GM23338 (cell line): ENCODE data around the gene TSR3. TPM values are rescaled to one million over a fixed set of nuclear protein-coding genes. Genes with fewer than 3 reads are reported as not detected.
A peak's percentile ranks its signal among the peaks of the same experiment; 100 is the strongest.

ENCODE experiments used
- ATAC-seq: fragments of 200-7000 bp; cut with Tn5 transposase; 3 replicates; pipeline ENCODE4 v1.9.1; 2020
- DNase-seq: peaks from one replicate; pipeline ENCODE4 v3.0.0-alpha.2; 2015; ENCODE audit warnings: low spot score
- H2AFZ ChIP-seq: fragments of 200-600 bp; sonication (generic); 2 replicates; pipeline ENCODE4 v1.8.0; 2016; ENCODE audit warnings: antibody characterized with exemption, mild to moderate bottlenecking, moderate library complexity
- H3F3A ChIP-seq: fragments of 200-600 bp; sonication (generic); replicated peaks from 2 replicates; pipeline ENCODE4 v1.8.0; 2017; ENCODE audit warnings: antibody characterized with exemption, mixed run types, low read depth
- H3K27ac ChIP-seq: fragments of 200-600 bp; sonication (generic); 2 replicates; pipeline ENCODE4 v1.6.1; 2016; ENCODE audit warnings: low read depth
- H3K27me3 ChIP-seq: fragments of 200-600 bp; sonication (generic); 2 replicates; pipeline ENCODE4 v1.8.0; 2016; ENCODE audit warnings: mild to moderate bottlenecking, mixed run types, moderate library complexity; ENCODE audit not compliant: insufficient read depth
- H3K36me3 ChIP-seq: fragments of 200-600 bp; sonication (generic); 2 replicates; pipeline ENCODE4 v1.8.0; 2016; ENCODE audit warnings: mild to moderate bottlenecking; ENCODE audit not compliant: insufficient read depth
- H3K4me1 ChIP-seq: fragments of 200-600 bp; sonication (generic); 2 replicates; pipeline ENCODE4 v1.8.0; 2016; ENCODE audit warnings: mild to moderate bottlenecking, moderate library complexity; ENCODE audit not compliant: insufficient read depth
- H3K4me2 ChIP-seq: fragments of 200-600 bp; sonication (generic); 2 replicates; pipeline ENCODE4 v1.7.1; 2017; ENCODE audit warnings: mixed run types
- H3K4me3 ChIP-seq: fragments of 200-600 bp; sonication (generic); 2 replicates; pipeline ENCODE4 v1.6.1; 2016; ENCODE audit warnings: mixed run types
- H3K79me2 ChIP-seq: fragments of 200-600 bp; sonication (generic); replicated peaks from 2 replicates; pipeline ENCODE4 v1.8.0; 2017; ENCODE audit warnings: mild to moderate bottlenecking; ENCODE audit not compliant: insufficient read depth
- H3K9me2 ChIP-seq: fragments of 200-600 bp; sonication (generic); 2 replicates; pipeline ENCODE4 v1.8.0; 2017; ENCODE audit not compliant: insufficient read depth
- H4K20me1 ChIP-seq: fragments of 200-600 bp; sonication (generic); replicated peaks from 2 replicates; pipeline ENCODE4 v1.8.0; 2017; ENCODE audit warnings: mild to moderate bottlenecking; ENCODE audit not compliant: insufficient read depth
- H3K27ac Mint-ChIP-seq: 2 replicates; pipeline ENCODE4 v1.8.0; 2020; ENCODE audit warnings: inconsistent platforms, mild to moderate bottlenecking, moderate library complexity, mixed read lengths
- H3K27me3 Mint-ChIP-seq: 3 replicates; pipeline ENCODE4 v1.8.0; 2022; ENCODE audit warnings: low read depth, mild to moderate bottlenecking, moderate library complexity, mixed read lengths, inconsistent platforms; ENCODE audit not compliant: insufficient read depth, poor library complexity
- H3K36me3 Mint-ChIP-seq: 3 replicates; pipeline ENCODE4 v1.8.0; 2021; ENCODE audit warnings: low read depth, mild to moderate bottlenecking, inconsistent platforms, moderate library complexity, mixed read lengths
- H3K4me1 Mint-ChIP-seq: 3 replicates; pipeline ENCODE4 v1.8.0; 2020; ENCODE audit warnings: mild to moderate bottlenecking, inconsistent platforms, mixed read lengths
- H3K4me3 Mint-ChIP-seq: 3 replicates; pipeline ENCODE4 v1.8.0; 2021; ENCODE audit warnings: moderate library complexity, mild to moderate bottlenecking, inconsistent platforms, mixed read lengths
- H3K9me3 Mint-ChIP-seq: 3 replicates; pipeline ENCODE4 v1.8.0; 2020; ENCODE audit warnings: moderate library complexity, mild to moderate bottlenecking, inconsistent platforms, mixed read lengths
- CREB1 ChIP-seq: fragments of 250-450 bp; sonication (Bioruptor Pico); IDR thresholded peaks from 2 replicates; pipeline ENCODE4 v1.5.0; 2020; ENCODE audit warnings: low read depth, mild to moderate bottlenecking, moderate library complexity
- EZH2 ChIP-seq: fragments of 200-600 bp; sonication (generic); IDR thresholded peaks from one replicate; pipeline ENCODE4 v1.8.0; 2017; ENCODE audit warnings: antibody characterized with exemption, mild to moderate bottlenecking, low read depth; ENCODE audit not compliant: unreplicated experiment
- JUNB ChIP-seq: IDR thresholded peaks from one replicate; pipeline ENCODE4 v1.6.1; 2016; ENCODE audit warnings: antibody characterized with exemption; ENCODE audit not compliant: unreplicated experiment
- NANOG ChIP-seq: IDR thresholded peaks from 2 replicates; pipeline ENCODE4 v1.6.1; 2016; ENCODE audit warnings: antibody characterized with exemption, borderline replicate concordance
- ZNF114 ChIP-seq: fragments of 250-450 bp; sonication (Bioruptor Pico); IDR thresholded peaks from 2 replicates; pipeline ENCODE4 v1.5.0; 2020; ENCODE audit warnings: mild to moderate bottlenecking, moderate library complexity
- ZNF331 ChIP-seq: fragments of 250-450 bp; sonication (Bioruptor Pico); IDR thresholded peaks from 2 replicates; pipeline ENCODE4 v1.5.0; 2020; ENCODE audit warnings: low read depth, mild to moderate bottlenecking, moderate library complexity
- polyA plus RNA-seq: library from polyadenylated mRNA; unstranded; fragments of >200 nt; fragmentation: Nextera tagmentation; extraction: Ambion mirVana; gene quantifications from 2 replicates; pipeline ENCODE4 v1.2.1, GENCODE V29; 2016
- total RNA-seq: library from RNA; depleted of rRNA; stranded (reverse); fragments of >200 nt; shearing (Covaris generic); gene quantifications from 2 replicates; pipeline ENCODE4 v1.2.3, GENCODE V29; 2014
- TF ChIP-seq, protein P1 (sequence below): IDR thresholded peaks from 2 replicates; pipeline ENCODE4 v1.6.1; 2016; ENCODE audit warnings: antibody characterized with exemption
- TF ChIP-seq, protein P2 (sequence below): fragments of 250-450 bp; sonication (Bioruptor Pico); IDR thresholded peaks from 2 replicates; pipeline ENCODE4 v1.5.0; 2020; ENCODE audit warnings: mild to moderate bottlenecking, moderate library complexity
- TF ChIP-seq, protein P3 (sequence below), 2 experiments: fragments of 200-600 bp in 1 of 2; sonication (generic) in 1 of 2; conservative IDR thresholded peaks; 2 replicates each; pipeline versions ENCODE4 v1.5.1 to v1.6.1; 2016 to 2017; ENCODE audit warnings: antibody characterized with exemption in 2 of 2, low read depth in 2 of 2, mild to moderate bottlenecking in 2 of 2, moderate library complexity in 1 of 2

The TSR3 gene
- total and polyA plus RNA-seq, 2 experiments from 2014 or later: 58.5 to 97.3 TPM

DNA sequence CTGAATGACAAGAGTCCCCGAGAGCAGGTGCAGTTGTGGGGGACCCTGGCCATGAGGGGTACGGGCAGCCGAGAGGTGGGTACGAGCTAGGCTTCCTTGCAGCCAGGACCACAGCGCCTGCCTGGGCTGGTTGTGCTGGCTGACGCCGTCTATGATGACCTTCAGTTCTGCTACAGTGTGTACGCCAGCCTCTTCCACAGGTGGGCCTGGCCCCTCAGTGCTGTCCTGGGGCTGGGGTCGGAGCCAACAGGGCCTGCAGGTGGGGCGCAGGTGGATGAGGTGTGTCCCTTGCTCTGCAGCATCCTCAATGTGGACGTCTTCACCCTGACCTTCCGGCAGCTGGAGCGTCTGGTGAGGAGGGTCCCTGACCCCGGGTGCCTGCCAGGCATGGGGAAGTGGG, 7.2 kb downstream of the TSR3 start:
- H3K27ac Mint-ChIP-seq: no peak overlapping the region
- no peaks in the 10 kb centered on the region for H3K36me3 Mint-ChIP-seq
- no peaks in the 10 kb centered on the region; the same call in 1 of the 2 replicates for H3K4me1 ChIP-seq
- no peaks in the 10 kb centered on the region for H3F3A ChIP-seq
- peaks cover 6% of the 10 kb centered on the region; the same call in 2 of the 3 replicates for H3K4me1 Mint-ChIP-seq
- H3K79me2 ChIP-seq: no peaks in the 10 kb centered on the region
- H3K27ac ChIP-seq: no peak overlapping the region
- no peak overlapping the region for H3K4me3 ChIP-seq
- no peak for DNase-seq
- no peak overlapping the region for H2AFZ ChIP-seq
- H3K9me3 Mint-ChIP-seq: no peaks in the 10 kb centered on the region; the same call in 2 of the 3 replicates
- H4K20me1 ChIP-seq: peaks cover 2% of the 10 kb centered on the region; the same call in 1 of the 2 replicates
- H3K27me3 ChIP-seq: no peaks in the 10 kb centered on the region
- peak overlapping the region; percentile 24; the same call in 1 of the 3 replicates for H3K4me3 Mint-ChIP-seq
- TF ChIP-seq JUNB (no peak), ZNF114 (CRISPR knock-in tag) (no peak), ZNF331 (CRISPR knock-in tag) (no peak), CREB1 (CRISPR knock-in tag) (no peak), EZH2 (no peak), NANOG (no peak)
- TF ChIP-seq, protein P1, sequence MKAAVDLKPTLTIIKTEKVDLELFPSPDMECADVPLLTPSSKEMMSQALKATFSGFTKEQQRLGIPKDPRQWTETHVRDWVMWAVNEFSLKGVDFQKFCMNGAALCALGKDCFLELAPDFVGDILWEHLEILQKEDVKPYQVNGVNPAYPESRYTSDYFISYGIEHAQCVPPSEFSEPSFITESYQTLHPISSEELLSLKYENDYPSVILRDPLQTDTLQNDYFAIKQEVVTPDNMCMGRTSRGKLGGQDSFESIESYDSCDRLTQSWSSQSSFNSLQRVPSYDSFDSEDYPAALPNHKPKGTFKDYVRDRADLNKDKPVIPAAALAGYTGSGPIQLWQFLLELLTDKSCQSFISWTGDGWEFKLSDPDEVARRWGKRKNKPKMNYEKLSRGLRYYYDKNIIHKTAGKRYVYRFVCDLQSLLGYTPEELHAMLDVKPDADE: no peak
- TF ChIP-seq, protein P2, sequence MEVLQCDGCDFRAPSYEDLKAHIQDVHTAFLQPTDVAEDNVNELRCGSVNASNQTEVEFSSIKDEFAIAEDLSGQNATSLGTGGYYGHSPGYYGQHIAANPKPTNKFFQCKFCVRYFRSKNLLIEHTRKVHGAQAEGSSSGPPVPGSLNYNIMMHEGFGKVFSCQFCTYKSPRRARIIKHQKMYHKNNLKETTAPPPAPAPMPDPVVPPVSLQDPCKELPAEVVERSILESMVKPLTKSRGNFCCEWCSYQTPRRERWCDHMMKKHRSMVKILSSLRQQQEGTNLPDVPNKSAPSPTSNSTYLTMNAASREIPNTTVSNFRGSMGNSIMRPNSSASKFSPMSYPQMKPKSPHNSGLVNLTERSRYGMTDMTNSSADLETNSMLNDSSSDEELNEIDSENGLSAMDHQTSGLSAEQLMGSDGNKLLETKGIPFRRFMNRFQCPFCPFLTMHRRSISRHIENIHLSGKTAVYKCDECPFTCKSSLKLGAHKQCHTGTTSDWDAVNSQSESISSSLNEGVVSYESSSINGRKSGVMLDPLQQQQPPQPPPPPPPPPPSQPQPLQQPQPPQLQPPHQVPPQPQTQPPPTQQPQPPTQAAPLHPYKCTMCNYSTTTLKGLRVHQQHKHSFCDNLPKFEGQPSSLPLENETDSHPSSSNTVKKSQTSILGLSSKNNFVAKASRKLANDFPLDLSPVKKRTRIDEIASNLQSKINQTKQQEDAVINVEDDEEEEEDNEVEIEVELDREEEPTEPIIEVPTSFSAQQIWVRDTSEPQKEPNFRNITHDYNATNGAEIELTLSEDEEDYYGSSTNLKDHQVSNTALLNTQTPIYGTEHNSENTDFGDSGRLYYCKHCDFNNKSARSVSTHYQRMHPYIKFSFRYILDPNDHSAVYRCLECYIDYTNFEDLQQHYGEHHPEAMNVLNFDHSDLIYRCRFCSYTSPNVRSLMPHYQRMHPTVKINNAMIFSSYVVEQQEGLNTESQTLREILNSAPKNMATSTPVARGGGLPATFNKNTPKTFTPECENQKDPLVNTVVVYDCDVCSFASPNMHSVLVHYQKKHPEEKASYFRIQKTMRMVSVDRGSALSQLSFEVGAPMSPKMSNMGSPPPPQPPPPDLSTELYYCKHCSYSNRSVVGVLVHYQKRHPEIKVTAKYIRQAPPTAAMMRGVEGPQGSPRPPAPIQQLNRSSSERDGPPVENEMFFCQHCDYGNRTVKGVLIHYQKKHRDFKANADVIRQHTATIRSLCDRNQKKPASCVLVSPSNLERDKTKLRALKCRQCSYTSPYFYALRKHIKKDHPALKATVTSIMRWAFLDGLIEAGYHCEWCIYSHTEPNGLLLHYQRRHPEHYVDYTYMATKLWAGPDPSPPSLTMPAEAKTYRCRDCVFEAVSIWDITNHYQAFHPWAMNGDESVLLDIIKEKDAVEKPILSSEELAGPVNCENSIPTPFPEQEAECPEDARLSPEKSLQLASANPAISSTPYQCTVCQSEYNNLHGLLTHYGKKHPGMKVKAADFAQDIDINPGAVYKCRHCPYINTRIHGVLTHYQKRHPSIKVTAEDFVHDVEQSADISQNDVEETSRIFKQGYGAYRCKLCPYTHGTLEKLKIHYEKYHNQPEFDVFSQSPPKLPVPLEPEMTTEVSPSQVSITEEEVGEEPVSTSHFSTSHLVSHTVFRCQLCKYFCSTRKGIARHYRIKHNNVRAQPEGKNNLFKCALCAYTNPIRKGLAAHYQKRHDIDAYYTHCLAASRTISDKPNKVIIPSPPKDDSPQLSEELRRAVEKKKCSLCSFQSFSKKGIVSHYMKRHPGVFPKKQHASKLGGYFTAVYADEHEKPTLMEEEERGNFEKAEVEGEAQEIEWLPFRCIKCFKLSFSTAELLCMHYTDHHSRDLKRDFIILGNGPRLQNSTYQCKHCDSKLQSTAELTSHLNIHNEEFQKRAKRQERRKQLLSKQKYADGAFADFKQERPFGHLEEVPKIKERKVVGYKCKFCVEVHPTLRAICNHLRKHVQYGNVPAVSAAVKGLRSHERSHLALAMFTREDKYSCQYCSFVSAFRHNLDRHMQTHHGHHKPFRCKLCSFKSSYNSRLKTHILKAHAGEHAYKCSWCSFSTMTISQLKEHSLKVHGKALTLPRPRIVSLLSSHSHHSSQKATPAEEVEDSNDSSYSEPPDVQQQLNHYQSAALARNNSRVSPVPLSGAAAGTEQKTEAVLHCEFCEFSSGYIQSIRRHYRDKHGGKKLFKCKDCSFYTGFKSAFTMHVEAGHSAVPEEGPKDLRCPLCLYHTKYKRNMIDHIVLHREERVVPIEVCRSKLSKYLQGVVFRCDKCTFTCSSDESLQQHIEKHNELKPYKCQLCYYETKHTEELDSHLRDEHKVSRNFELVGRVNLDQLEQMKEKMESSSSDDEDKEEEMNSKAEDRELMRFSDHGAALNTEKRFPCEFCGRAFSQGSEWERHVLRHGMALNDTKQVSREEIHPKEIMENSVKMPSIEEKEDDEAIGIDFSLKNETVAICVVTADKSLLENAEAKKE (CRISPR knock-in tag): no peak
- TF ChIP-seq, protein P3, sequence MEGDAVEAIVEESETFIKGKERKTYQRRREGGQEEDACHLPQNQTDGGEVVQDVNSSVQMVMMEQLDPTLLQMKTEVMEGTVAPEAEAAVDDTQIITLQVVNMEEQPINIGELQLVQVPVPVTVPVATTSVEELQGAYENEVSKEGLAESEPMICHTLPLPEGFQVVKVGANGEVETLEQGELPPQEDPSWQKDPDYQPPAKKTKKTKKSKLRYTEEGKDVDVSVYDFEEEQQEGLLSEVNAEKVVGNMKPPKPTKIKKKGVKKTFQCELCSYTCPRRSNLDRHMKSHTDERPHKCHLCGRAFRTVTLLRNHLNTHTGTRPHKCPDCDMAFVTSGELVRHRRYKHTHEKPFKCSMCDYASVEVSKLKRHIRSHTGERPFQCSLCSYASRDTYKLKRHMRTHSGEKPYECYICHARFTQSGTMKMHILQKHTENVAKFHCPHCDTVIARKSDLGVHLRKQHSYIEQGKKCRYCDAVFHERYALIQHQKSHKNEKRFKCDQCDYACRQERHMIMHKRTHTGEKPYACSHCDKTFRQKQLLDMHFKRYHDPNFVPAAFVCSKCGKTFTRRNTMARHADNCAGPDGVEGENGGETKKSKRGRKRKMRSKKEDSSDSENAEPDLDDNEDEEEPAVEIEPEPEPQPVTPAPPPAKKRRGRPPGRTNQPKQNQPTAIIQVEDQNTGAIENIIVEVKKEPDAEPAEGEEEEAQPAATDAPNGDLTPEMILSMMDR (conservative IDR thresholded peaks at IDR 0.05; ENCODE audit: low read depth in 2 of 2): no peak
- no peak for ATAC-seq
- no peaks in the 10 kb centered on the region for H3K9me2 ChIP-seq
- no peaks in the 10 kb centered on the region; the same call in 1 of the 2 replicates for H3K36me3 ChIP-seq
- peaks cover 20% of the 10 kb centered on the region for H3K27me3 Mint-ChIP-seq
- no peak overlapping the region for H3K4me2 ChIP-seq
